ENCODE results near the gene MYO1E. TPM values are rescaled to one million over a fixed set of nuclear protein-coding genes. Genes with fewer than 3 reads are reported as not detected.
A peak's percentile ranks its signal among the peaks of the same experiment; 100 is the strongest.
"Not testable (repeated sequence)": the region's sequence is repeated elsewhere in the genome, so short reads cannot be mapped to it uniquely, and the experiment has no call there.

Gene MYO1E
- total RNA-seq, 1 donor from 2014 or later, result 23.6 TPM

- H3K27me3 ChIP-seq (ENCODE audit: low read depth), result no peaks in the 10 kb centered on the region
- H3K36me3 ChIP-seq, result no peaks in the 10 kb centered on the region
- DNase-seq, result no peak
- peaks cover 10% of the 10 kb centered on the region for H3K4me1 ChIP-seq
- TF ChIP-seq CTCF (IDR thresholded peaks at IDR 0.05; ENCODE audit: borderline replicate concordance), result no peak
- no peak overlapping the region for H3K27ac ChIP-seq (replicated peaks)
- no peak overlapping the region for H3K4me3 ChIP-seq
- H3K9me3 ChIP-seq (replicated peaks), result no peaks in the 10 kb centered on the region
- intact Hi-C loops (cut with micrococcal nuclease), result no loop called here
Observed at GRCh38 chr15:59401824-59402569, 29.3 kb upstream of the MYO1E start.

- H3K4me3 ChIP-seq; intact Hi-C loops (cut with micrococcal nuclease); DNase-seq; H3K36me3 ChIP-seq; H3K27me3 ChIP-seq (ENCODE audit: low read depth); H3K4me1 ChIP-seq; H3K9me3 ChIP-seq (replicated peaks); H3K27ac ChIP-seq (replicated peaks): not testable (repeated sequence)
Observed at GRCh38 chr15:59401051-59401823, 28.6 kb upstream of the MYO1E start.

- no peak for DNase-seq
- TF ChIP-seq CTCF (IDR thresholded peaks at IDR 0.05; ENCODE audit: borderline replicate concordance), result no peak
- no peaks in the 10 kb centered on the region for H3K36me3 ChIP-seq
- H3K27me3 ChIP-seq (ENCODE audit: low read depth), result no peaks in the 10 kb centered on the region
- H3K4me1 ChIP-seq, result peaks cover 10% of the 10 kb centered on the region
- H3K9me3 ChIP-seq (replicated peaks), result no peaks in the 10 kb centered on the region
- H3K27ac ChIP-seq (replicated peaks), result no peak overlapping the region
- H3K4me3 ChIP-seq, result no peak overlapping the region
- intact Hi-C loops (cut with micrococcal nuclease), result no loop called here
Observed at GRCh38 chr15:59400103-59400813, 27.6 kb upstream of the MYO1E start.

- no peak overlapping the region for H3K27ac ChIP-seq (replicated peaks)
- H3K9me3 ChIP-seq (replicated peaks), result no peaks in the 10 kb centered on the region
- DNase-seq, result no peak
- peaks cover 10% of the 10 kb centered on the region for H3K4me1 ChIP-seq
- H3K4me3 ChIP-seq, result no peak overlapping the region
- no peak for TF ChIP-seq CTCF (IDR thresholded peaks at IDR 0.05; ENCODE audit: borderline replicate concordance)
- H3K27me3 ChIP-seq (ENCODE audit: low read depth), result no peaks in the 10 kb centered on the region
- no peaks in the 10 kb centered on the region for H3K36me3 ChIP-seq
- intact Hi-C loops (cut with micrococcal nuclease), result no loop called here
Observed at GRCh38 chr15:59399465-59400102, 26.9 kb upstream of the MYO1E start.

GRCh38 chr15:59398220-59398619 lies 25.5 kb upstream of the MYO1E start:
- no peaks in the 10 kb centered on the region for H3K27me3 ChIP-seq (ENCODE audit: low read depth)
- H3K27ac ChIP-seq (replicated peaks), result peak overlapping the region; percentile 43
- intact Hi-C loops (cut with micrococcal nuclease), result no loop called here
- DNase-seq, result no peak
- H3K9me3 ChIP-seq (replicated peaks), result no peaks in the 10 kb centered on the region
- TF ChIP-seq CTCF (IDR thresholded peaks at IDR 0.05; ENCODE audit: borderline replicate concordance), result no peak
- no peak overlapping the region for H3K4me3 ChIP-seq
- H3K36me3 ChIP-seq, result no peaks in the 10 kb centered on the region
- peaks cover 10% of the 10 kb centered on the region for H3K4me1 ChIP-seq
